SW480 (cell line): ENCODE results near the gene CCDC40.
"Not testable (repeated sequence)": the region's sequence is repeated elsewhere in the genome, so short reads cannot be mapped to it uniquely, and the experiment has no call there.

ENCODE experiments used
- DNase-seq: peaks from one replicate; pipeline ENCODE4 v3.0.0-alpha.2; 2016; ENCODE audit warnings: low spot score

Gene CCDC40, protein sequence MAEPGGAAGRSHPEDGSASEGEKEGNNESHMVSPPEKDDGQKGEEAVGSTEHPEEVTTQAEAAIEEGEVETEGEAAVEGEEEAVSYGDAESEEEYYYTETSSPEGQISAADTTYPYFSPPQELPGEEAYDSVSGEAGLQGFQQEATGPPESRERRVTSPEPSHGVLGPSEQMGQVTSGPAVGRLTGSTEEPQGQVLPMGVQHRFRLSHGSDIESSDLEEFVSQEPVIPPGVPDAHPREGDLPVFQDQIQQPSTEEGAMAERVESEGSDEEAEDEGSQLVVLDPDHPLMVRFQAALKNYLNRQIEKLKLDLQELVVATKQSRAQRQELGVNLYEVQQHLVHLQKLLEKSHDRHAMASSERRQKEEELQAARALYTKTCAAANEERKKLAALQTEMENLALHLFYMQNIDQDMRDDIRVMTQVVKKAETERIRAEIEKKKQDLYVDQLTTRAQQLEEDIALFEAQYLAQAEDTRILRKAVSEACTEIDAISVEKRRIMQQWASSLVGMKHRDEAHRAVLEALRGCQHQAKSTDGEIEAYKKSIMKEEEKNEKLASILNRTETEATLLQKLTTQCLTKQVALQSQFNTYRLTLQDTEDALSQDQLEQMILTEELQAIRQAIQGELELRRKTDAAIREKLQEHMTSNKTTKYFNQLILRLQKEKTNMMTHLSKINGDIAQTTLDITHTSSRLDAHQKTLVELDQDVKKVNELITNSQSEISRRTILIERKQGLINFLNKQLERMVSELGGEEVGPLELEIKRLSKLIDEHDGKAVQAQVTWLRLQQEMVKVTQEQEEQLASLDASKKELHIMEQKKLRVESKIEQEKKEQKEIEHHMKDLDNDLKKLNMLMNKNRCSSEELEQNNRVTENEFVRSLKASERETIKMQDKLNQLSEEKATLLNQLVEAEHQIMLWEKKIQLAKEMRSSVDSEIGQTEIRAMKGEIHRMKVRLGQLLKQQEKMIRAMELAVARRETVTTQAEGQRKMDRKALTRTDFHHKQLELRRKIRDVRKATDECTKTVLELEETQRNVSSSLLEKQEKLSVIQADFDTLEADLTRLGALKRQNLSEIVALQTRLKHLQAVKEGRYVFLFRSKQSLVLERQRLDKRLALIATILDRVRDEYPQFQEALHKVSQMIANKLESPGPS

DNA sequence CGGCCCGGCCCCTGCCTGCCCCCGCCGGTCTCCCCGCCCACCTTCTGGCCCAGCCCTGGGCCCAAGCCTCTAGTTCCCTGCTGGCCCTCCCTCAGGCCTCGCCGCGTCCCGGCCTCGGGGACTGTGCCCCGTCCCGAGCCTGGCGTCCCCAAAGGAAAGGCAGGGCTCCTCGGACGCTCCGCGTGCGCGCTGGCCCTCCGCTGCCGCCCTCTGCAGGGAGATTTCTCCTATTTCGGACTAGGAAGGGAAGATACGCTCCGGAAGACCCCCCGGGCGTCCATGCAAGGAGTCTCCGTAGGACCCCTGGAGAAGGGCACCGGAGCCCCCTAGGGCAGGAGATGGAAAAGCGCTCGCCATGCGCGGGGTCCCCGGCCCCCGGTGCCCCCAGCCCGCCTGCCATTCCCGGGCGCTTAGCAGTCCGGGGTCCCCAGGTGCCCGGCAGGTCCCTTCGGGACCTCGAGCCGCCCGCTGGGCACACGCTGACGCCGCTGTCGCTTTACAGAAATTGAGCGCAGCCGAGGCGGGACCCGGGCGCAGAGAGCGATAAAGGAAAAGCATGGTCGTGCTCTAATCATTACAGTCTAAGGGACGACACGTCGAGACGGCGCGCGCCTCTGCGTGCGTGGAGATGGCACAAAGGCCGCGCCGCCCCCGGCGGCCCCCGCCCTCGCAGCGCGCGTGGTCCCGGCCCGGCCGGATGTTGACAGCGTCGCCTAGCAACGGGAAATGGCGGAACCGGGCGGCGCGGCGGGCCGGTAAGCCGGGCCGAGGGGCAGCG is at the start of gene CCDC40:
CCDC40 (plus strand) TSS at position 706 of the 778 bp plus-strand sequence; CDS start at position 727, 21 bp downstream.
- peak; percentile 81 for DNase-seq

DNA sequence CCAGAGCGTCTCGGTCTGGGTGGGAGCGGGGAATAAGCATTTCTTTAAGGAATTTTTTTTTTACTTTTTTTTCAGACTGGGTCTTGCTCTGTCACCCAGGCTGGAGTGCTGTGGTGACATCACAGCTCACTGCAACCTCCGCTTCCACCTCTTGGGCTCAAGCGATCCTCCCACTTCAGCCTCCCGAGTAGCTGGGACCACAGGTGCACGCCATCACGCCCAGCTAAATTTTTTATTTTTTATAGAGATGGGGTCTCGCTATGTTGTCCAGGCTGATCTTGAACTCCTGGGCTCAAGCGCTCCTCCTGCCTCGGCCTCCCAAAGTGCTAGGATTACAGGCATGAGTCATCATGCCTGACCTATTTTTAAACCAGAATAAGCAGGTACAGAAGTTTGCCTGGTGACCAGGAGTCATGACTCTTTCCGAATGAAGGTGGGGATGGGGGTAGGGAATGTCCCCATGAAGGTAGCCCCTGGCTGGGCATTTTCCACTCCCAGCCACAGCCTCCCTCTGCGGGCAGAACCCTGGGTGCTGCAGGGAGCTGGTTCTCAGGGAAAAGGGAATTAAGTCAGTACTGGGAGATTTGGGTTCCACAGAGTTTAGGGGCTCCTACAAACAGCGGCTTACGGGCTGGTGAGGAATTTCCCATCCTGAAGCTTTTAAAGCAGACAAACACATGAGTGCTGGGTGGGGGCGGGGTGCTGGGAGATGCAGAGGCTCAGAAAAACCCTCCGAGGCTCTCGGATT is 49.1 kb upstream of the CCDC40 start:
- peak; percentile 73 for DNase-seq

DNA sequence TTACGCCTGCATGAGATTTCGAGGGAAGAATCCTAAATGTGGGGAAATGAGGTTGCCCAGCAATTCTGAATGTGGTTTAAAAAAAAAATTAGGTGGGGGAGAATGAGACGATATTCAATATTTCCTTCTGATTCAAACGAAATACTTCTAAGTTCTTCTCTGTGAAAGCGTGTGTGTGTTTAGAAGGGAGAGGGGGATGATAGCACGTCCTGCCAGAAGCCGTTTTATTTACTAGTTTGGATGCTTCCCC is 48.6 kb upstream of the CCDC40 start:
- DNase-seq: no peak

DNA sequence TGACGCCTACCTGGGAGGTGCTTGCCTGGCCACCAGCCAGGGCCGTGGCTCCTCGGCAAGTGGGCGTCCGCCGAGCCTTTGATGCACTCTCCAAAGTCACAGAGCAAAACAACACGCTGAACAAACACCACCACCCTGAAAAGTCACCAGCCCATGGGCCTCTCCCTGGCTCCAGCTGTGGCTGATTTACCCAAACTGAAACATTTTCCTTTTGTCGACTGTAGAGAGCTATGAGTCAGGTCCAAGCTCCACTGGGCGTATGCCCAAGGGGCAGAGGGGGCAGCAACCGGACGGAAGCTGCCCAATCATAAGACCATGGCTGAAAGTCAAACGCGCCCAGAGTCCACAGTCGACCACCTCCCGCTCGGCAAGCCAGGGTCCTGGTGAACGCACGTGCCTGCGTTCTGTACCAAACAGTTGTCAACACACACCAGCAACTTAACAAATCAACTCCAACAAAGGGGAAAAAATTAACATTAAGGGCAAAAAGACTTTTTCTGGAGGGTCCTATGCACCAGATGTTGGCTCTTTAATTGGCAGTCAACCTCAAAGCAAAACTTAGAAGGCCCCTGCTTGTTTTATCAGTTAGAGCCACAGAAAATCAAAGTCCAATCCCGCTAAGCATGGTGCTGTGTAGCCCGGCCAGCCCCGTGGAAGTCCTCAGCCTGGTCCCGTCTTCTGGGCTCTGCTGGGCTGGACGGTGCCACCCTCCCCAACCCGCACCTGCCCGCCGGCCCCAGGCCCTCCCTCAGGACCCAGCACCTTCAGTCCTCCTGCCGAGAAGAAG is 48.1 kb upstream of the CCDC40 start:
- peak; percentile 96 for DNase-seq

DNA sequence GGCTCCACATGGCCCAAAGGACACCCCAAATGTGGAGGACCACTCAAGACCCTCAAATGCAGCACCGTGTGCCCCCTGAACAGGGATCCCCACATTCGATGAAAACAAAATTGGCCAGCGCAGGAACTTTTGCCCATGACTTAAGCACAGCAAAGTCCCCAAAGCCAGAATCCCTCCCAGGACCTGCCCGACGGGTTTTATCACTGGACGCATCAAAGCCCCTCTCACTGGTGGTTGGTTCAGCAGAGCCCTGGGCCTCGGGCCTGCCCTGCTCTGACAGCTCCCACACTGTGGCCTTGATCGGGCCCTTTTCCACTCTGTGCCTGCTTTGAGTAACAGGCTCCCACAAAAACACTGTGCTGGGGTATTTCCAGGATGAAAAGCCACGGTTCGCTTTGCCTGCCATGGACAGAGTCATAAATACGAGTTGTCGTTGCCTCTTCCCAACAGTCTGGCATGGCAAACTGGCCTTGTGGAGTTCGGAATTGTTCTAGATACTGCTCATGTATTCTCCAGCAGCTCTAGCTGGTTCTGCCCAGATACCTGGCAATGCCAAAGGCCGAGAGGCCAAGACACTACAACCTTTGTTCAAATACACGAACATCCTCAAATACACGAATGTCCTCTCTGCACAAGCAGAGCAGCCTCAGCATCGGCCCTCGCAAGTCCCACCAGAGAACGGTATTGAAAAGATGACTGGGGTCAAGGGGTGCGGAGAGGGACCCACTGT is 47.2 kb upstream of the CCDC40 start:
- no peak for DNase-seq

DNA sequence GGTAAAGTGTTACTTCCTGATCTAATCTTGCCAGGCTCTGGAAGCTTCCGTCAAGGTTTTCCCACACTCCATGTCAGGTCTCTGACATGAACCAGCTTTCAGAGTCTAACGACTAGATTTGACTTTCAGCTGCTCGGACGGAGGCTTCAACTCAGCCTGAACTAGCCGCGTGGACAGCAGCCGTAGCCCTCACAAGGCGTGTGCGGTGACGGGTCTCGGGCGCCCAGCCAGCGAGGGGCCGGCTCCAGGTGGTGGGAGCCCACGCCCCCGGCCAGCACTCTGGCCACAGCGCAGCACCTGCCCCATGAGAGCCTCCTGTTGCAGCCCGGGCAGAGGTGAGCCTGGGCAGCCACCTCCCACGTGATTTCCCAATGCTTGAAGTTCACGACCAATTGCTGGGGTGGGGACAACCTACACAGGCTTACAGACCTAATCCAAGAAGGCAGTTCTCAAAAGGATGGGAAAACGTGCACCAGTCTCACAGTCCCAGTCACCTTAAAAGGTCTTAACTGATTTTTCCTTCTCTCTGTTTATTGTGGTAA is 46.3 kb upstream of the CCDC40 start:
- DNase-seq: peak; percentile 73

DNA sequence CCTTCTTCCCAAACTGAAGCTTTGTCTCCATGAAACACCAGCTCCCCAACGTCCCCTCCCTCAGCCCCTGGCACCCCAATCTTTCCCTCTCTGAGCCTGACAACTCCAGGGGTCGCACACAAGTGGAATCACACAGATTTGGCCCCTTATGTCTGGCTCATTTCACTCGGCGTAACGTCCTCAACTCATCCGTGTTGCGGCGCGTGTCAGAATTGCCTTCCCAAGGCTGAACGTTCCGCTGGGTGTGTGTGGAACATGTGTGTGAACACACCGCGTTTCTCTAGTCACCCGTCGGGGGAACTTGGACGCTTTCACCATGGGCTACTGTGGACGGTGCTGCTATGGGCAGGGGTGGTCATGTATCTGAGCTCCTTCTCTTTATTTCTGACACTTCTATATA is 45.7 kb upstream of the CCDC40 start:
- DNase-seq: no peak

DNA sequence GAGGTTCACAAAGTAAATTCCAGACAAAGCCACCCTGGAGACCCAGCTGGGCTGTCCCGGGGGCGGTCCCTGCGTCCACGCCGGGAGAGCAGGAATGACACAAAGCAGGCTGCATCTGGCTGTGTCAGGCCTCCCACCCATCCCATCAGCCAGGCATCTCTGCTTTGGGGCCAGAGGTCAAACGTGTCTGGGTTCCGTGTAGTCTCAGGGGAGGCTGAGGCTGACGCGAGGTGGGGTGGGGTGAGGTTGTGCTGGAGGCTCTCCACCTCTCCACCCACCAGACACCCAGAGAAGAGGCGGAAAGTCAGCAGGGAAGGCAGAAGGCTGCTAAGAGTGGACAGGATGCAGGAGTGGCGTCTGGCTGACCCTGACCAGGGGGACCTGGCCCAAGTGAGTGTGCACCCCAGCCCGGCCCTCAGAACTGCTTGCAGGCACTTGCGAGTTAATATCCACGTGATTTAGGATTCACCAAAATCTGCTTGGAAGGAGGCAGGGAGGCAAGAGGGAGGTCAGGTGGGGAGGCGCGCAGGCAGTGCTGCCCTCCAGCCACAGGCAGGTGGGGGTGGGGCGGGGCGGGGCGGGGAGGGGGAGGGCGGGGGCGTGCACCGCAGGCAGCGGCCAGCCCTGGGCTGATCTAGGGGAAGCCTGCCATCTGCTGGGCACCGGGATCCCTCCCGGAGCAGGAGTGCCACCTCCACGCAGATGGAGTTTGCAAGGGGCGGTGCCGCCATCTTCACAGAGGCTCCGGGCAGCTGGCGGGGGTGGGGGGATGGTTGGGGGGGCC is 45.1 kb upstream of the CCDC40 start:
- DNase-seq: peak; percentile 91

DNA sequence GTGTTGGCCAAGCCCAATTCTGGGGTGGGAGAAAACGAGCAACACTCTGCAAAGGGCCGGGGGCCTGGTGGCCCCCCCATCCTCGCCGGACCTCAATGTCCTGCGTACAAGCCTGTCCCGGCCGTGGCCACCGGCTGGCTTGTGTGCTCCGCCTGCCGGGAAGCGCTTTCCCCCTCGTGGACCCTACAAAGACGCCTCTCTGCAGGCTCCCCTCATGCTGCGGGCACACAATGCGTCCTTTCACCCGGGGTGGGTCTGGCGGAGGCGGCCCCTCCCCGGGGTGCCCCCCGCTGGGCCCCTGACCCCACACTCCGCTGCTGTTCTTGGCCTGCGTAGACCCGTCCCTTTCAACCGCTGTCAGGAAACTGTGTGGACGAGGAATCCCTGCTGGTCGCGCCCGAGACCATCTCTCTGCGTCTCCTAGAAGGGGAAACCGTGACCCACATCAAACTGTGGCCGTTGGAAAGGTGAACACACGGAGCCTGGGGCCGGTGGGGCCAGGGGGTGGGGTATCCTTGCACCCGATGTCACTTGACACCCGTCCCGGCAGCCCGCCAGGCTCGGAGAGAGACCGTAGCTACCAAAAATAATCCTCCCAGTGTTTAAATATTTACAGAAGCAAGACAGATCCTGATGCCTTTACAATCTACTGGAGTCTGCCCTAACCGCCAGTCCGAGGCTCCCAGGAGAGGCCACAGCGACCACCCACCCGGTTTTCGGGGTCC is 44.4 kb upstream of the CCDC40 start:
- DNase-seq: peak; percentile 66

DNA sequence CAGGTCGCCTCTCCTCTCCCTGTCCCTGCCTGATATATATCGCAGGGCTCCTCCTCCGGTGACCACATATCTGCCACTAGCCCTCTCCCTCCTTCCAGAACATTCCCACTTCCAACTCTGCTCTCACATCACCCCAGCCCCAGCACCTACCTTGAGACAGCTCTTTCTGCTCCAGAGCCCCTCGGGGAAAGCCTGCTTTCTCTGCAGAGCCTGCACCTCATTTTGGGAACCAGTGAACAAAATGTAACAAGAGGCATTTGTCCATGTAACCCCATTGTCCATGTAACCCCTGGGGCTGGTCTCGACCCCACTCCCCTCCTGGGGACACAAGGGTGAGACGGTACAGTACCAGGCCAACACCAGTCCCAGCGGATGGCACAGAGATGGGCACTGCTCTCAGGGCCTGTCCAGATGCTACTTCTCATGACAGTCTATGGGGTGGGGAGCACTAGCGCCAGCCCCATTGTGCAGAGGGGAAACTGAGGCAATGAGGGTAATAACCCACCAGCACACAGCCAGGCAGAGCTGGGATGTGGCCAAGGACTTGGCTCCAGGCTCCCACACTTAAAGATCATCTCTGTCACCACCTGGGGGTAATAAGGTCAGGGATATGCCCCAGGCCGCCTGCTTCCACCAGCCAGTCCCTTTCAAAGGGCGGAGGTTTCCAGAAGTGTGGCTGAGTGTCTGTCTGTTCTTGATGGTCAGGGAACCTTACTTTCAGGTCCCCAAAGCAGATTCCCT is 43.6 kb upstream of the CCDC40 start:
- no peak for DNase-seq

DNA sequence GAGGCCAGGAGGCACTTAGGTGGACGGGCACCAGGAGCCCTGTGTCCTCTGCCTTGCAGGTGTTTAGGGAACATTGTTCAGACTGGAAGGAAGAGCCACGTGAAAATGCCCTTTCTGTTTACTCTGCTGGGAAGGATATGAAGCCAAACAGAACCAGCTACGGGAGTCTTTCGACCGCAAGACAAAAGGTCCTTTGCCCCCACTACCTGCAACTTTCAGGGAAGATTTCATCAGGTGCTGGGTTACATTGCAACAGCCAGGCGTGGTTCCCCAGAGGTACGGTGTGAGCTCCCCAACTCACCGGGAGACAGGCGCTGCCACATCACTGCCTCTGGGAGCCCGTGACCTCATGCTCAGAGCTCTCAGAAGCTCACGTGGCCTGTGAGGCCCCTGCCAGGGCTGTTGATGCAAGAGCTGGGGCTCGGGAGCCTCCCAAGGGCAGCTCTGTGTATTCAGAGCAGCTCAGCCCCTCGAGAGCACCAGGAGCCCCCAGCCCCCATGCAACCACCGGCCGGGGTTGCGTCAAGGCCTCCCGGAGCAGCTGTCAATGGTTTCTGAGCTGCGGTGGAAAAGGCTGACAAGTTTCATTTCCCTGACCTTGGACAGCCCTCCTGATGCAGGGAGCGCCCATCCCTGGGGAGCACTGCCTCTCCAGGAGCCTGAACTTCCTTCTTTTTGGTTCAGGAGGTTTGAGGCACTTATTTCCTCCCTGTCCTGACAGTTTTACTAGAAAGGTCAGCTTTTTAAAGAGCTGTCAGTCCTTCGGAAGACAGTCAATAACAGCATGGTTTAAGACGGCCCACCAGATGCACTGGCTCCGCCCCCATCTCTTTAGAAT is 42.8 kb upstream of the CCDC40 start:
- DNase-seq: peak; percentile 99

DNA sequence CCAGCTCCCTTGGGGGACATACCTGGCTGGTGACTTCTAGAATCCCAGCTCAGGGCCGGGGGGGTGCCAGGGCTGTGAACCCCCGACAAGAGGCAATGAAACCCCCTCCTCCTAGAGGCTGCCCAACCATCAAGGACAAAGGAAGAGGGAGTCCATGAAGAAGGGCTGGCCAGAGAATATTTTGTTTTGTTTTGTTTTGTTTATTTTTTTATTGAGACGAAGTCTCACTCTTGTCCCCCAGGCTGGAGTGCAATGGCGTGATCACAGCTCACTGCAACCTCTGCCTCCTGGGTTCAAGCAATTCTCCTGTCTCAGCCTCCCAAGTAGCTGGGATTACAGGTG is 42.2 kb upstream of the CCDC40 start:
- DNase-seq: not testable (repeated sequence)

DNA sequence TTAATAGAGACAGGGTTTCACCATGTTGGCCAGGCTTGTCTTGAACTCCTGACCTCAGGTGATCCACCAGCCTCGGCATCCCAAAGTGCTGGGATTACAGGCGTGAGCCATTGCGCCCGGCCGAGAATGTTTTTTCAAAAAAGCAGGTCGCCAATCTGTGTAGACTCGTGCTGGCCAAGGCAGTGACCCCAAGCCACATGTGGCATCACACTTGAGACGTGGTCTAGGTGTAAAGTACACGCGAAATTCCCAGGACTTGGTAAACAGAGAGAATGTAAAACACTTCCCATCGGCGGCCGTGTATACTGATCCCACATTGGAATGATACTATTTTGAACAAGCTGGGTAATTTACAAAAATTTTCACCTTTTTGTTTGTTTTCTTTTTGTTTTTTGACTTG is 41.8 kb upstream of the CCDC40 start:
- no peak for DNase-seq

DNA sequence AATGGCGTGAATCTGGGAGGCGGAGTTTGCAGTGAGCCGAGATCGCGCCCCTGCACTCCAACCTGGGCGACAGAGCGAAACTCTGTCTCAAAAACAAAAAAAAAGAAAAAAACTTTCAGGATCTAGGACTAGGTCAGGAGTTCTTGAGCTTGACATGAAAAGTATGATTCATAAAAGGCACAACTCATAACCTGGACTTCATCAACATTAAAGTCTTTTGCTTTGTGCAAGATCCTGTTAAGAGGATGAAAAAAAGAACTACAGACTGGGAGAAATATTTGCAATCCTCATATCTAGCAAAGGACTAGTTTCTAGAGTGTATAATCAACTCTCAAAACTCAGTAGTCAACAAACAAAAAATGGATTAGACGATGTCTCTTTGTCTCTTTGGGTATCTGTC is 40.7 kb upstream of the CCDC40 start:
- no peak for DNase-seq

DNA sequence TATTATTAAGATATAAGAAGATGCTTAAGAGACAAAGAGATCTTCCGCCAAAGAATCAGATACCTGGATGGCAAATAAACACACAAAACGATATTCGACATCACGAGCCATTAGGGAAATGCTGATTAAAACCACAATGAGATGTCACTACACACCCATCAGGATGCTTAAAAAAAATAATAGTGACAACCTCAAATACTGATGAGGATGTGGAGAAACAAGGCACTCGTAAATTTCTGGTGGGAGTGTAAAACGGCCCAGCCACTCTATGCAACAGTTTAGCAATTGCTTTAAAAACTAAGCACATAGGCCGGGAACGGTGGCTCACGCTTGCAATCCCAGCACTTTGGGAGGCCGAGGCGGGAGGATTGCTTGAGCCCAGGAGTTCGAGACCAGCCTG is 40.2 kb upstream of the CCDC40 start:
- no peak for DNase-seq

DNA sequence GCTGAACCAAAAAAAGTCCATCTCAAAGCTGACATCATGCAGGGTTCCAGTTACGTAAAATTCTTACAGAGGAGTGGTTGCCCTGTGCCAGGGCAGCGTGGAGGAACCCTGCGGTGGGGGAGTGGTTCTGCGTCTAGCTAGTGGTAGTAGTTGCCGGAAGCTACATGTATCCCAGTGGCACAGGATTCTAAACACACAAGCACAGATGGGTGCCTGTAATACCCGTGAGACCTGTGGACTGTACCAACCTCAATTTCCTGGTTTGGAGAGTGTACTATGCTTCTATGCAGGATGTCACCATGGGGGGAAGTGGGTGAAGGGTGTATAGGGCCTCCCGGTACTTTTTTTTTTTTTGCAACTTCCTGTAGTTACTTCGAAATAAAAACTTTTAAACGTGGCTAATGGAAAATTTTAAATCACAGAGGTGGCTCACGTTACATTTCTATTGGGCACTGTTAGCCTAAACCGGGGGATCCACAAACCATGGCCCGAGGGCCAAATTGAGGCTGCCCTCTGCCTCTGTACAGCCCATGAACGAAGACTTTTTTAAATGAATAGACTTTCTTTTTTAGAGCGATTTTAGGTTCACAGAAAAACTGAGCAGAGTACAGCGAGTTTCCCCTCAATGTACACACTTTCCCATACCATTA is 39.3 kb upstream of the CCDC40 start:
- DNase-seq: no peak
